NCI-H2107 treated with DMSO at 0.1 percent for 48 hours (cell line): Measurements from ENCODE around the gene RUVBL2.
A peak's percentile ranks its signal among the peaks of the same experiment; 100 is the strongest.
"Not testable (repeated sequence)": the region's sequence is repeated elsewhere in the genome, so short reads cannot be mapped to it uniquely, and the experiment has no call there.

Experiments used
- DNase-seq: peaks from one replicate; lab custom pipeline; 2025; ENCODE audit not compliant: unreplicated experiment; lab: John Stamatoyannopoulos, UW

RUVBL2 gene

DNA sequence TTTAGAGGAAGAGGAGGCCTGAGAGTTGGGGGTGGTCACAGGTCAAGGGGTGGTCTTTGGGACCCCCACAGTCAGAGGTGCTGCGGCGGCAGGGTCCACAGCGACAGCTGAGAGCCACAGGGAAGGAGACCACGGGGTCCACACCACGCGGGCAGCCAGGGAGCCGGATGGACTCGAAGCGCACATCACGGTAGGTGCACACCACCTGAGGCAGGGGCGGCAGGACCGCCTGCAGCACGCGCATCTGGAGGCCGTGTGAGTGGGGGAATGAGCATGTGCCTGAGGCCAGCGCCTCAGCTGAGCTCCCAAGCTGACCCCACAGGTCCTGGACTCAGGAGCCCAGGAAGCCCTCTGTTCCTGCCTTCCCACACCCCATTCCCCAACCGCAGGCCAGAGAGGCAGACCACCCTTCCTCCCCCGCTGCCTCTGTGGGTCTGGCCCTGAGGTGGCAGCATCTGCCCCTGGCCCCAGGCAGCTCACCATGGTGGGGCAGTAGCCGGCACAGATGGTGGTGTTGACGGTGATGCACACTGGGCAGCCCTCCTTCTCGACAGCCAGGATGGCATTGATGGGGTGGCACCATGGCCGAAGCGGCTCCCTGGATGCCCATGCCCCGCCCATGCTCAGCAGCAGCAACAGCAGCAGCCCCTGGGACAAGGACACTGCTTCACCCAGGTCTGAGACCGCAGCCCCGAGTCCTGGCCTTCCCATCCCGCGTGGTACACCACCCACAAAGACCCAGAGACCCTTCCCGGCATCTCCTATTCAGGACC, 22.6 kb downstream of the RUVBL2 start:
- no peak for DNase-seq

DNA sequence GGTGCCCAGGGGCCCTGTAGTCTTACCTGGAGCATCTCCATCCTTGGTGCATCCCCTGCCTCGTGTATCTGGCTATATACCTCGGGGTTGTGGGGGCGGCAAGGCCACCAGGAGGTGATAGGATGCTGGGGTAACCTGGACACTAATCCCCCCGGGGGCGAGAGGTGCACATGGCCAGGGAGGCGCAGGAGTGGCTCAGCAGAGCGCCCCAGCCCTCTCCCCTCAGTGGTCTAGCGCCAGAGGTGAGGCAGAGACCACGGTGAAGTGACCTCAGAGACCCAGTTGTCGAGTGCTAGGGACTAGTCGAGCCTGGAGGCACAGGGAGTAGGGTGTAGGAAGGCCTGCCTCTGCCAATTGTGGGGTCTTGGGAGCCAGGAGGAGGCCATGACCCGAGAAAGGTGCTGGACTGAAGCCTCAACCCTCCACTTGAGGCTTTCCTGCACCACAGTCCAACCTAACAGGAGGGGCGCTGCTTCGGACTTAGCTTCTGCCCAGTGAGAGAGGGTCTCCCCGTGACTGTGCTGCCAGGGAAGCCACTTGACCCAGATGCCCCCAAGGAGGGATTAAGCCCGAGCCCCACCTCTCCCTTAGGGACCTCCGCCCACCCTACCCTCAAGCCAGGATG, 23.5 kb downstream of the RUVBL2 start, which contains the start of gene LHB:
TSS of gene LHB (minus strand) at position 51 of the 625 bp plus-strand sequence. CDS start at position 41, 10 bp downstream.
- no peak for DNase-seq

DNA sequence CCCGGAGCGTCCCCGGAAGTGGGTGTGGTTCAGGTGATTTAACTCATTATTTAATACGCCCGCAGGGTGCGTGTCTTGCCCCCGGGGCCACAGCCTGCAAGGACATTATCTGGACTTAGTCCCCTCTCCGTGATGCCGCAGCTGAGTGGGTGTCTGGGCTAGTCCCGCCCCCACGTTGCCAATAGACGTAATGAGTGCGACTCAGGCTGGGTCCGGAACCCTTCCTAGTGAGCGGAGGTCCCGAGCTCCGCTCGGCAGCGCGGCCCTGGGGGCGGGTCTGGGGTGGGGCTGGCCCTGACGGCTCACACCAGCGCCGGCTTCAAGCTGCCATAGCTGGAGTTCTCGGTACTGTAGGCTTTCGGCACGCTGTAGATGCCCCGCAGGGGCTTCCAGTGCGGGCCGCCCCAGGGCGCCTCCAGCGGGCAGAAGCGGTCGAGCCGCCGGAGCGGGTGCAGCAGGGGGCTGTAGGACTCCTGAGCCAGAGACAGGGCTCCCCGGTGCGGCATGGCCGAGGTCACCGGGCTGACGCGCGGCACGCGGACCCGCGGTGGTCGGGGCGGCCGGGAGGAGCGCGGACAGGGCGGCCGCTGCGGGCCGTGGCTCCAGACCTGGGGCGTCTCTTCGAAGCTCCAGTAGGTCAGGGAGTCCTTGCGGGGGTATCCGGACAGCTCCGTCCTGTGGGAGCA, 24.1 kb downstream of the RUVBL2 start:
- no peak for DNase-seq

DNA sequence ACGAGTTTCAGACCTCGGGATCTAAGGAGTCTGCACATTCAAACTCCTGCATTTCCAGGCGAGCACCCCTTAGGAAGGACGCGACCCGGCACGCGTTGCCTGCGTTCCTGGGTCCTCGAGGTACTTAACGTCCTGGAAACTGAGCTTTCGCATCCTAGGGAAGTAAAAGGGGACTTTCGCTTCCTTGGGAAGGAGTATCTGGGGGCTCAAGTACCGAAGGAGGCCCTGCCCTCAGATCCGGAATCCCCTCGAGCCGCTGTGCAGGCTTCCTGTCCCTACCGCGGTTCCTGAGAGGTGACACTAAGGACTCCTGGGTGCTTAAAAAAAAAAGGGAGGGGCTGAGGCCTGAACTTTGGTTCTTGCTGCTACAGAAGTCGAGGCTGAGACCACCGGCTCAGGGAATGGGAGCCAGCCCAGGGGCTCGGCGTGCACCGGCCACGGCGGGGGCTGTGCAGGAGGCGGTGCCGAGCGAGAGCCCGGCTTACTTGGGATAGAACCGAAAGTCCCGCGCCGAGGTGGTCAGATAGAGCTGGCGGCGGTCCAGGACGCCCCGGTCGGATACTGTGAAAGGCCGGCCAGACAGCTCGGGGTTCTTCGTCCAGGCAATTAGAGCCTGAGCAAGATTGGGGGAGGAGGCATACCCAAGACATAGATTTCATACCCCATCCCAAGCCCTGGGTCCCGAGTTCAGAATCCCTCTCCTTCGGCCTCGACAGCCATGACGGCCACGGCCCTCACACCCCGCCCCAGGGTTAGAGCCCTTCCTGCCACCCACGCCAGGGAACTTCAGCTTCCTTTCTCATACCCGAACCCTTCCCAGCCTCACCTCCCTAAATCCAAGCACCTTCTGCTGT, 24.9 kb downstream of the RUVBL2 start:
- not testable (repeated sequence) for DNase-seq

DNA sequence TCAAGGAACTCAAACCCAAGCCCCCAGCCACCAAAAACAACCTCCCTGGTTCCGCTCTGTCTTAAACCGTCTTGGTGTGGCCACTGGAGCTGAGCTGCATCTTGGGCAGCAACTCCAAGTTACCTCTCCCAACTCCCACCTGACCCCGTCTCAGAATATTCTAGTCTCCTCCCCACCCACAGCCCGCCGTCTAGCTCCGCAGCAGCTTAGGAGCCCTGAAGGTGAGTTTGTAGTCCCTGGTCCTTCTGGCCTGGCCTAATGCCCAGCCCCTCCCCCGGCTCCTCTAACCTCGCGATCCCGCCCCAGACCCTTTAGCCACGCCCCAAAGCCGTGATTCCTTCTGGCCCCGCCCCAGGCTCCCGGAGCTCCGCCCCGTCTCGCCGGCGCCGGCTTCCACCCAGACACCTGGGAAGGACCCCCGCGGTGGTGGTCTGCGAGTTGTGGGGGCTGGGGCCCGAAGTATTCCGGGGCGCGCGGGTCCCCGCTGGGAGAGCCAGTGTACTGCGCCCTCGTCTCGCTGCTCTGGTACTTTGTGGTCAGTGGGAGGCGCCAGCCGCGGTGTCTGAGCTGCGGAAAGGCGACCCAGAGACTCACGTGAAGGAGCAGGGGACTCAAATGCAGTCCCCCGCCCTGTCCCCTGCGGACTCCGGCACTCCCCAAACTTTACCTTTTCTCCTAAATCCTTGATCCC, 25.7 kb downstream of the RUVBL2 start:
- DNase-seq, result peak; percentile 20

GRCh38 chr19:49020342-49020741, 26.7 kb downstream of the RUVBL2 start:
- no peak for DNase-seq

DNA sequence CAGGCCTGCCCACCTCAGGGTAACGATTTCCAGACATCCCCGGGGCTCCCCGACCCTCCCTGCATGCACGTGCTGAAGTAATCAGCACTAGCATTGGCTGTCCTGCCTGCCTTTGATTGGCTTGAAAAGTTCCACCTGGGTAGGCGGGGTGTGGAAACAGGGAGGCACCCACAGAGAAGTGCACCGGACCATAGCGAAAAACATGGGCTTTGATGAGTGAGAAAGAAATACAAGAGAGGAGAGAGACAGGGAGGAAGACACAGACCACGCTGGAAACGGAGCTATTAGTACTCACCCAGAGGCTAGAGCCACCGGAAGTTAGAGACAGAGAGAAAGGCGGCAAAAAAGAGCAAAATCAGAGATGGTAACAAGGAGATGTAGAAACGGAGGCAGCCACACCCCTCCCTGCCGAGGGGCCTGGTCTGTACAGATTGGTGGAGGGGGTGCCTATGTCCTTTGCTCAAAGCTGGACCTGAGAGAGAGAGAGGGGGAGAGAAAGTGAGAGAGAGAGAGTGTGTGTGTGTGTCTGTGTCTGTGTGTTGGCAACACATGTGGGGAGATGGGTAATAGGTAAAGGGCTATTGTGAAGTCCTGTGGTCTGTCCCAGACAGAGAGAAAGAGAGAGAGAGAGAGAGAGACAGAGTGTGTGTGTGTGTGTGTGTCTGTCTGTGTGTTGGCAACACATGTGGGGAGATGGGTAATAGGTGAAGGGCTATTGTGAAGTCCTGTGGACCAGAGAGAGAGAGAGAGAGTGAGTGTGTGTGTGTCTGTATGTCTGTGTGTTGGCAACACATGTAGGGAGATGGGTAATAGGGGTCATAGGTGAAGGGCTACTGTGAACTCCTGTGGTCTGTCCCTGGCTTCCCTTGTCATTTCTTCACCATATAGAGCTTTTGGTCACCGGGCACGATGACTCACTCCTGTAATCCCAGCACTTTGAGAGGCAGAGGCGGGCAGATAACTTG, 27.5 kb downstream of the RUVBL2 start:
- no peak for DNase-seq

- DNase-seq, result no peak
Observed at GRCh38 chr19:49022116-49022515, 28.4 kb downstream of the RUVBL2 start.

- DNase-seq, result not testable (repeated sequence)
Observed at GRCh38 chr19:49024233-49024632, 30.5 kb downstream of the RUVBL2 start, which contains the start of gene CGB3. CGB3 (minus strand) TSS chr19:49024333; CDS start chr19:49023971, 362 bp downstream.

GRCh38 chr19:49025088-49025487, 31.4 kb downstream of the RUVBL2 start:
- DNase-seq, result not testable (repeated sequence)

GRCh38 chr19:49025599-49025998, 31.9 kb downstream of the RUVBL2 start:
- DNase-seq, result not testable (repeated sequence)

DNA sequence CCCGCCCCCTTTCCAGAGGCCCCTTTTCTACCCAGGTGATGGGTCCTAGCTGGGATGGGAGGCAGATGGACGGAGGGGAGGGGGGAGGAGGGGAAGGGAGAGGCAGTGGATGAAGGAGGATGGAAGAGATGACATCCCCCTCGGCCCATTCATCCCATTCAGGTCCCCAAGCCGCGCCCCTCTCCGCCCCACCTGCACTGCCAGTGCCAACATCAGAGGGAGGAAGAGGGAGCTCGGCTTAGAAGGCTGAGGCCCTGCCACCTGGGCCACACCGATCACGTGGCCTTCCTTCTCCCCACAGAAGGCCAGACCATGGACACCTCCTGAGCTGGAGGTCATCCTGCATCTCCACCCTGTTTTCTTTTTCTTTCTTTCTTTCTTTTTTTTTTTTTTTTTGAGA, 35.0 kb downstream of the RUVBL2 start:
- not testable (repeated sequence) for DNase-seq

- not testable (repeated sequence) for DNase-seq
Observed at GRCh38 chr19:49029749-49030148, 36.1 kb downstream of the RUVBL2 start.

GRCh38 chr19:49030323-49030722, 36.6 kb downstream of the RUVBL2 start:
- not testable (repeated sequence) for DNase-seq

GRCh38 chr19:49031642-49032301, 38.1 kb downstream of the RUVBL2 start, which contains the start of gene CGB2:
CGB2 (plus strand) TSS chr19:49031890; CDS start chr19:49032096, 206 bp downstream.
- not testable (repeated sequence) for DNase-seq

DNA sequence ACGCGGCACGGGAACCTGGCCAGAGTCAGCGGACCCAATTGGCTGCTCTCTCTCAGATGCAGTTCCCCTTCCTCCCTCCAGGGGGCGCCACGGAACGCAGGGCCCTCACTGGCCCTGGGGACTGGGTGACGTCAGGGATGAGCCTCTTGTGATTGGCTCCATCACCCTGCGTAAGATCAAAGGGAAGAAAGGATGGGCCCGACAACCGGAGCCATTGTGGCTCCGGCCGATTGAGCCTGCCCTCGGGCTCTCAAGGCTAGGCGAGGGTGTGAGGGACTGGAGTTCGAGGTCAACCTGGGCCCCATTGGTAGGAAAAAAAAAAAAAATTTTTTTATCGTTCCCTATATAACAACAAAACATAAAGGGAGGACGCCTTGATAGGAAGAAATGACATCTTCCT, 43.1 kb downstream of the RUVBL2 start, which contains the start of gene CGB1:
TSS of gene CGB1 (minus strand) at position 81 of the 400 bp plus-strand sequence. CDS start 184 bp downstream, outside the sequence.
- DNase-seq, result not testable (repeated sequence)

- DNase-seq, result not testable (repeated sequence)
Observed at GRCh38 chr19:49038111-49038510, 44.4 kb downstream of the RUVBL2 start.
